OCI-M1 (cell line): Measurements from ENCODE around the gene FUOM.
A peak's percentile ranks its signal among the peaks of the same experiment; 100 is the strongest.

ENCODE experiments used
- DNase-seq: peaks from one replicate; lab custom pipeline; 2025; lab: John Stamatoyannopoulos, UW

FUOM gene

DNA sequence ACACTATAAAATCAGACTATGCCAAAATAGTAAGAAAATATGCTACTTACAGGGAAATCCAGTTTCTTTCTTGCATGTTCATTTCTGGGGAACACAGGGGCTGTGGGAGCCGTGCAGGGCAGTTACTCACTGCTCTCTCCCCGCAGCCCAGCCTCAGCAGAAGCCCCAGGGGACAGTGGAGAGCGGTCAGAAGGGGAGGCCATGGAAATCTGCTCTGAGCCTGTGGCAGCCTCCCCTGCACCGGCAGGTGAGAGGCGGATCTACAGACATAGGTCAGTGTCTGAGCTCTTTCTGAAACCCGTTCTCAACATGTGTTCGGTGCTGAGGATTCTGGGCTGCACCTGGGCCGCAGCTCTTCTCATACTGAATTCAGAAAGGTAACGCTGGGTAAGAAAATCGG is 46.2 kb downstream of the FUOM start:
- DNase-seq: no peak

- no peak for DNase-seq
These were observed 47.0 kb downstream of the FUOM start for GRCh38 chr10:133310789-133311188.

- no peak for DNase-seq
These were observed 47.4 kb downstream of the FUOM start for GRCh38 chr10:133310399-133310755.

- no peak for DNase-seq
These were observed 48.0 kb downstream of the FUOM start for GRCh38 chr10:133309720-133310398.

GRCh38 chr10:133309100-133309719 is 48.6 kb downstream of the FUOM start:
- peak; percentile 95 for DNase-seq

DNA sequence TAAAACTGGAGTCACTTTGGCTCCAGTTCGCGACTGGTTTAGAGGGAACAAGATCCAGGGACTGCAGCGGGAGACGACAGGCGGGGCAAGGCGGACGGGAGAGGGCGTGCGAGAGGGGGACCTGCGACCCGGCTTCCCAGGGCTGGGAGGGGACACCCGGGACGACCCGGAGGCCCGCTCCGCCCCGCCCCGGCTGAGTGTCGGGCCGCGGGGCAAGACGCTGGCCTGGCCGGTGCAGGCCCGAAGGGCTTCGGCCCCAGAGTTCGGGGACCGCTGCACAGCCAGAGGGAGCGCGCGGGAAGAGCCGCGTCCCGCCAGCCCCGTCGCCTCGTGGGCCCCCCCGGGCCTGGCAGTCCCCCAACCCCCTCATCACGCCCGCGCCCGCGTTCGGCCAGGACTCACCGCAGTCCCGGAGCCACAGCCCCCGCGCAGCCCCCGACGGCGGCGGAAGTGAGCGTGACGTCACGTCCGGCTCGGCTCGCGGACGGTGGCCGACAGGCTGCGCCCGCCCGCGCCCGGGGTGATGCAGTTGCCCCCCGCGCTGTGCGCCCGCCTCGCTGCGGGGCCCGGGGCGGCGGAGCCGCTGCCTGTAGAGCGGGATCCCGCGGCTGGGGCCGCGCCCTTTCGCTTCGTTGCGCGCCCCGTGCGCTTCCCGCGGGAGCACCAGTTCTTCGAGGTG is 49.3 kb downstream of the FUOM start, which contains the start of the genes TUBGCP2 and ZNF511:
Gene TUBGCP2 (minus strand): TSS at position 452 of the 679 bp plus-strand sequence. CDS start 5,931 bp downstream, outside the sequence.
Gene ZNF511 (plus strand): TSS at position 494 of the 679 bp plus-strand sequence. CDS start 30 bp downstream, at position 524.
- peak; percentile 94 for DNase-seq

- DNase-seq: peak; percentile 86
These were observed 49.9 kb downstream of the FUOM start for GRCh38 chr10:133307776-133308420.

GRCh38 chr10:133306941-133307379 is 50.9 kb downstream of the FUOM start:
- no peak for DNase-seq

DNA sequence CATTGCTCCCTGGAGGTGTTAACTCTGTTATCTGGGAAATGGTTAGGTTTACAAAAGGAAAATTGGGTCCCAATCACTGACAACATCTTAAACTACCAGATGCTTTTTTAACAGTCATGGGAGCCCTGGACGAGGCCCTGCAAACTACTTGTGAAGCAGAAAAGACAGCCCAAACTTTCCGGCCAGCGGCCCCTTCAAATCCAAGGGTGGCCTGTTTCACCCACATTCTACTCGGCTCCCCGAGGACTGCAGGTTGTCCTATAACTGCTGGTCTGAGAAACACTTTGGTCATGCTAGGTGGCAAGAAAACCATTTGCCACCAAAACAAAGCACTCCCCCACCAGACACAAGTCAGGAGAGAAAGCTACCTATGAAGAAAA is 51.7 kb downstream of the FUOM start:
- no peak for DNase-seq
